SU-DHL-6 (cell line): Measurements from ENCODE around the gene CLEC4A.
"Not testable (repeated sequence)": the region's sequence is repeated elsewhere in the genome, so short reads cannot be mapped to it uniquely, and the experiment has no call there.

Experiments
- H2AFZ ChIP-seq: fragments of 200-600 bp; sonication (generic); 2 replicates; pipeline ENCODE4 v1.6.1; 2014; ENCODE audit warnings: low read depth, mild to moderate bottlenecking, moderate library complexity, mixed read lengths, antibody characterized with exemption, low read length; ENCODE audit not compliant: severe bottlenecking
- H3F3A ChIP-seq: fragments of 200-600 bp; shearing (Covaris generic); 2 replicates; pipeline ENCODE4 v1.6.0; 2016; ENCODE audit warnings: antibody characterized with exemption, mild to moderate bottlenecking; ENCODE audit not compliant: insufficient read depth
- H3K27ac ChIP-seq: fragments of 200-600 bp; sonication (generic); 2 replicates; pipeline ENCODE4 v1.5.1; 2016; ENCODE audit warnings: low read depth, mild to moderate bottlenecking, low read length, moderate library complexity, mixed read lengths
- H3K27me3 ChIP-seq: fragments of 200-600 bp; sonication (generic), shearing (Covaris generic); 2 replicates; pipeline ENCODE4 v1.6.0; 2014; ENCODE audit warnings: mild to moderate bottlenecking, low read length
- H3K36me3 ChIP-seq: fragments of 200-600 bp; sonication (generic); 2 replicates; pipeline ENCODE4 v1.6.1; 2014; ENCODE audit warnings: mild to moderate bottlenecking, low read length, mixed read lengths
- H3K4me2 ChIP-seq: fragments of 300-600, 200-600 bp; shearing (Covaris generic), sonication (generic); 2 replicates; pipeline ENCODE4 v1.6.0; 2014; ENCODE audit warnings: low read length, low read depth, mild to moderate bottlenecking; ENCODE audit not compliant: poor library complexity, severe bottlenecking
- H3K4me3 ChIP-seq: fragments of 200-600 bp; sonication (generic); 2 replicates; pipeline ENCODE4 v1.5.1; 2014; ENCODE audit warnings: antibody characterized with exemption, low read length, mild to moderate bottlenecking, mixed read lengths; ENCODE audit not compliant: insufficient read depth, poor library complexity, severe bottlenecking
- H3K79me2 ChIP-seq: fragments of 200-600 bp; sonication (generic); 2 replicates; pipeline ENCODE4 v1.6.1; 2014; ENCODE audit warnings: mild to moderate bottlenecking, low read length, moderate library complexity; ENCODE audit not compliant: insufficient read depth
- H3K9ac ChIP-seq: fragments of 200-600 bp; sonication (generic); 2 replicates; pipeline ENCODE4 v1.7.0; 2014; ENCODE audit warnings: mild to moderate bottlenecking, low read length
- H3K9me2 ChIP-seq: fragments of 200-600 bp; sonication (generic); replicated peaks from 2 replicates; pipeline ENCODE4 v1.6.1; 2014; ENCODE audit warnings: low read length; ENCODE audit not compliant: insufficient read depth
- H3K9me3 ChIP-seq: fragments of 200-600 bp; sonication (generic); 2 replicates; pipeline ENCODE4 v1.6.1; 2014; ENCODE audit warnings: low read length, mixed read lengths; ENCODE audit not compliant: insufficient read depth
- H4K20me1 ChIP-seq: fragments of 200-600 bp; sonication (generic); 2 replicates; pipeline ENCODE4 v1.6.1; 2014; ENCODE audit warnings: low read depth, mild to moderate bottlenecking, antibody characterized with exemption, low read length, moderate library complexity, mixed read lengths

CLEC4A gene

DNA sequence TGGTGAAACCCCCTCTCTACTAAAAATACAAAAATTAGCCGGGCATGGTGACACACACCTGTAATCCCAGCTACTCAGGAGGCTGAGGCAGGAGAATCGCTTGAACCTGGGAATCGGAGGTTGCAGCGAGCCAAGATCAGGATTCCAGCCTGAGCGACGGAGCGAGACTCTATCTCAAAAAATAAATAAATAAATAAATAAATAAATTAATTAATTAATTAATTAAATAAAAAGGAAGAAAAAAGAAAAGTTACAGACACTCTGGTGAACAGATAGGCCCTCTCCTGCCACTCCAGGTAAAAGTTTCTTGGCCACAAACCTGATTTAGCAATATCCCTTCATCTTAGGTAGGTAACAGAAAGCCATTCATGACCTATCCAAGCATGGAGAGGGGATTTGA is 59.5 kb downstream of the CLEC4A start:
- not testable (repeated sequence) for H3K4me3 ChIP-seq, H3K4me2 ChIP-seq, H3K9me3 ChIP-seq, H2AFZ ChIP-seq, H3K9me2 ChIP-seq, H3K9ac ChIP-seq, H3K36me3 ChIP-seq, H3K27me3 ChIP-seq, H4K20me1 ChIP-seq, H3K27ac ChIP-seq, H3K79me2 ChIP-seq, H3F3A ChIP-seq

DNA sequence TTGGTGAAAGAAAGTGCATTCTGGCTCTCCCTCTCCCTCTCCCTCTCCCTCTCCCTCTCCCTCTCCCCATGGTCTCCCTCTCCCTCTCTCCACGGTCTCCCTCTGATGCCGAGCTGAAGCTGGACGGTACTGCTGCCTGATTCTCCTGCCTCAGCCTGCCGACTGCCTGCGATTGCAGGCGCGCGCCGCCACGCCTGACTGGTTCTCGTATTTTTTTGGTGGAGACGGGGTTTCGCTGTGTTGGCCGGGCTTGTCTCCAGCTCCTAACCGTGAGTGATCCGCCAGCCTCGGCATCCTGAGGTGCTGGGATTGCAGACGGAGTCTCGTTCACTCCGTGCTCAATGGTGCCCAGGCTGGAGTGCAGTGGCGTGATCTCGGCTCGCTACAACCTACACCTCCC is 59.9 kb downstream of the CLEC4A start:
- not testable (repeated sequence) for H3K4me2 ChIP-seq, H3K9ac ChIP-seq, H3K27me3 ChIP-seq

DNA sequence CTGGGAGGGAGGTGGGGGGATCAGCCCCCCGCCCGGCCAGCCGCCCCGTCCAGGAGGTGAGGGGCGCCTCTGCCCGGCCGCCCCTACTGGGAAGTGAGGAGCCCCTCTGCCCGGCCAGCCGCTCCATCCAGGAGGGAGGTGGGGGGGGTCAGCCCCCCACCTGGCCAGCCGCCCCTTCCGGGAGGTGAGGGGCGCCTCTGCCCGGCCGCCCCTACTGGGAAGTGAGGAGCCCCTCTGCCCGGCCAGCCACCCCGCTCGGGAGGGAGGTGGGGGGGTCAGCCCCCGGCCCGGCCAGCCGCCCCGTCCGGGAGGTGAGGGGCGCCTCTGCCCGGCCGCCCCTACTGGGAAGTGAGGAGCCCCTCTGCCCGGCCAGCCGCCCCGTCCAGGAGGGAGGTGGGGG is 60.8 kb downstream of the CLEC4A start:
- not testable (repeated sequence) for H3K9me2 ChIP-seq, H3K27me3 ChIP-seq, H3K36me3 ChIP-seq, H3K9ac ChIP-seq, H3K4me3 ChIP-seq, H3F3A ChIP-seq, H3K27ac ChIP-seq, H4K20me1 ChIP-seq, H3K9me3 ChIP-seq, H2AFZ ChIP-seq, H3K4me2 ChIP-seq, H3K79me2 ChIP-seq

More for the DNA sequence above, 59.9 kb downstream of the CLEC4A start:
- H3K4me3 ChIP-seq, H3K27ac ChIP-seq, H3F3A ChIP-seq, H2AFZ ChIP-seq, H3K9me3 ChIP-seq, H4K20me1 ChIP-seq, H3K36me3 ChIP-seq, H3K79me2 ChIP-seq, H3K9me2 ChIP-seq: not testable (repeated sequence)

DNA sequence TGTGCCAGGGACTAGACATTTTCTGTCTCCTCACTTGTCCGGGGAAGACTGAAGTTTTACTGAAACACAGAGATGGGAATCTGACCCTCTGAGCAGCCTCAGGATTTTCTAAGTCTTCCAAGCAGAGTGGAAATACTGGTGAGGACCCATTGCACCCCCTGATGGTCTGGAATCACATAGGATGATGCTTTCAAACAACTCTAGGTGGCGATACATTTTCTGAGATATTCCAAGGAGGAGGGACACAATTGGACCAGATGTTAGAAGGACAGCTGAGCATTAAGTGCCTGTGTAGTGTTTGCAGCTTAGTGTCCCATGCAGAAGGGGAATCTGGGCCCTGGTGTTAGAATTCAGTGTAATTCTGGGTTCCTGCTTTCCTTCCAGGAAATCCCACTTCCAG is 64.7 kb downstream of the CLEC4A start:
- H3K27ac ChIP-seq, H3F3A ChIP-seq, H3K79me2 ChIP-seq, H3K4me3 ChIP-seq, H3K9me2 ChIP-seq, H3K36me3 ChIP-seq, H2AFZ ChIP-seq, H3K27me3 ChIP-seq, H3K4me2 ChIP-seq, H3K9ac ChIP-seq, H4K20me1 ChIP-seq, H3K9me3 ChIP-seq: not testable (repeated sequence)
